Measurements from ENCODE around the gene FHAD1.
A peak's percentile ranks its signal among the peaks of the same experiment; 100 is the strongest.
"Not testable (repeated sequence)": the region's sequence is repeated elsewhere in the genome, so short reads cannot be mapped to it uniquely, and the experiment has no call there.

FHAD1 gene

DNA sequence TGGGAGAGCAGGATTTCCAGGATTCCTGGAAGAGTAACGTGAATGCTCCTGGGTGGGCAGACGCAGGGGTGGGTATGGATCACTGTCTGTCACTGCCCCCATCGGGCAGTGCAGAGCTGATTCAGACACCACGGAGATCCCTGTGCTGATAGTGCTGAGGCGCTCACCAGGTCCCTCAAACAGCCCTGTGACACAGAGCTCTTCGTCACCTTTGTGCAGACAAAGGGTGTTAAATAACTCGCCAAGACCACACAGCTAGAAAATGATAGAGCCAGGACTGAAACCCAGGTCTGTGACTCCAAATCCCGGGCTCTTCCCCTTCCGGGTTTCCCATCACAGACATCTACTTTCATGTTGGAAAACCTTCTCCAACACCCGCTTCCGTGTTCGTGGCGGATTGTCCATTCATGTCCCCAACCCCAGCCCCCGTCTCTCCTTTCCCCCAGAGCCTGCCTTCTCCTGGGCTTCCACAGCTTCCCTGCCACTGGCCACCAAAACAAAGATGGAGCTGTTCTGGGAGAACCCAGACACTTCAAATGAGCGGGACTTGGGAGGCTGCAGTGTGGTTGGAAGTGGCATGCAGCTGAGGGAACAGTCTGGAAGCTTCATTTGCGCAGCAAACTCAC lies 165.3 kb downstream of the FHAD1 start:
- no peak for DNase-seq

GRCh38 chr1:15412843-15413242 lies 165.8 kb downstream of the FHAD1 start:
- peak in 32 of 56 donors; percentile 7 to 61 (median 22) for DNase-seq

- no peak for DNase-seq
These were observed 166.8 kb downstream of the FHAD1 start for GRCh38 chr1:15413563-15414444.

DNA sequence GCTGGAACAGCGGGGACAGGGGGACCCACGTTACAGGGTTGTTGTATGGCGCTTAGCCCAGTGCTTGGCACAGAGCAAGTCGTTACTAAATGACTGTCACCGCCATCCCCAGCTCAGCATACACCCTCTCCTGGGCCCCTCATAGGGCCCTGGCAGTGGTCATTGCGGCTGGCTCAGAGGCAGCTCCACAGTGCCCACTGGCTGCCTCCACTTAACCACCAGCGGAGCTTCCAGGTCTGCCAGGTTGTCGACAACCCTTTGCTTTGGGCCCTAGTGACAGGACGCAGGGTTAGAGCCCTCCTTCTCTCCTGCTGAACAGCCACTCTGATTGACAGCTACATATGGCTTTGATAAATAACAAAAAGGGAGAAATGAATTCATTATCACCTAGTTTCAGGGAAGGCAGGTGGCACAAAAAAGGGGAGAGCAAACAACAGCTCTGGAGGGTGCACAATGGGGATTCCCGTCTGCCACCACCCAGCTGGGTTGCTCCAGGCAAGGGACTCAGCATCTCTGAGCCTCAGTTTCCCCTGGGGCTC lies 167.5 kb downstream of the FHAD1 start:
- DNase-seq, result no peak

DNA sequence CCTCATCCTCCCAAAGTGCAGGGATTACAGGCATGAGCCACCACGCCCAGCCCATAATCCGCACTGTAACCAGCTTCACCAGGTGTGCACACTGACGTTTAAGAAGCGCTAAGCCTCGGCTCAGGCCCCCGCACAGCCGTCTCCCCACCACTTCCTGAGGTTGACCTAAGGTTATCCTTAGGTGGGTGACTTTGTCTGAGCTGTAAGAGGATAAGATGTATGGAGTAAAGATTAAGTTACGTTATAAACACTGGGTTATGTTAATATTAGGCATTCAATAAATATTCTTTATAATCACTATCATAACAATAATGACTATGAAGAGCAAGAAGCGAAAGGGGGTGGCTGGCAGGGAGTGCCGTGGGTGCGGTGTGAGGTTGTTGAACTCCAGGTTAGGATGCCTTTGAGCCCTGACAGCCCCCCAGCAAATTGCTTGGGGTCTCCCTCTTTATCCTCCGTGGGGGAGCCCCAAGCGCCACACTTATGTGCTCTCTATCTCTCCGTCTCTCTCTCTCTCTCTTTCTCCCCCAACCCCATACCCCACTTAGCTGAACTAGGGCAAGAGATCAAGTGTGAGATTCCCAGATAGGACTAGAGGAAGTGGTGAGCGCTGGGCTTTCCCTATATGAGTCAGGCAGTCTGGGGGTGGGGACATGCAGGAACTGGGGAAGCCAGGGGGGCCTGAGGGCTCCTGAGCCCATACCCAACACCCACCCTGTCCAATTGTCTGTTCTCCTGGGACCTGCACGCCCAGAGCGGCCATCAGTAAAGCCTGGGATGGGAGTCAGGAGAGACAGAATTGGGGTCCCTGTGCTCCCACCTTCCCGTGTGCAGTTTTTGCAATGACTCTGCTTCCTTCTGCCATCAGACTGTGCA lies 170.3 kb downstream of the FHAD1 start:
- peak in 3 of 56 donors; percentile 13 to 19 (median 13) for DNase-seq

GRCh38 chr1:15418806-15419515 lies 171.9 kb downstream of the FHAD1 start:
- no peak for DNase-seq

- no peak for DNase-seq
These were observed 173.9 kb downstream of the FHAD1 start for GRCh38 chr1:15420853-15421465.

GRCh38 chr1:15422871-15423270 lies 175.8 kb downstream of the FHAD1 start:
- no peak for DNase-seq

DNA sequence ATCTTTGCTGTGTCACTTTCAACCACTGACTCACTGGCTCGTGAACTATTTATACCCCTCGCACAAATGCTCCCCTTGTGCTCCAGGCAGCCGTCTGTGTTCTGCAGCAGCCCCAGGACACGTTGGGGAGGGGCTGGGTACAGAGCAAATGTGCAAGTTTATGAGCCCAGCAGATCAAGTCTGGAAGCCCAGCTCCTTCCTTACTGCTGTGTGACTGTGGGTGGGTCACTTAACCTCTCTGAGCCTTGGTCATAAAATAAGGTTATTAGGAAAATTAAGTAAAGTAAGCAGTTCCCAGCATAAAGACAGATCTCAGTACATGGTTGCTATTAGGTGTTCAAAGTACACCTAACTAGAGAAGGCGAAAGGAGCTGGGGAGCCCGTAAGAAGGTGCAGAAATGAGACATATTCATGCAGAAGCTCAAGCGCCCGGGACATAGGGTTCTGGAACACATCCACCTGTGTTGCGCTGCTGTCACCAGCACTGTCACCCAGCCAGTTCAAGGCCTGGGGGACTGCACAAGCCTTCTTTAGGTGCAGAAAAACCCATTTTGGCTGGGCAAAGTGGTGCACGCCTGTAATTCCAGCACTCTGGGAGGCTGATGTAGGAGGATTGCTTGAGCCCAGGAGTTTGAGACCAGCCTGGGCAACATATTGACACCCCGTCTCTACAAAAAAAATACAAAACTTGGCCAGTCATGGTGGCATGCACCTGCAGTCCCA lies 176.5 kb downstream of the FHAD1 start:
- no peak for DNase-seq

- DNase-seq, result no peak
These were observed 177.2 kb downstream of the FHAD1 start for GRCh38 chr1:15424146-15424667.

DNA sequence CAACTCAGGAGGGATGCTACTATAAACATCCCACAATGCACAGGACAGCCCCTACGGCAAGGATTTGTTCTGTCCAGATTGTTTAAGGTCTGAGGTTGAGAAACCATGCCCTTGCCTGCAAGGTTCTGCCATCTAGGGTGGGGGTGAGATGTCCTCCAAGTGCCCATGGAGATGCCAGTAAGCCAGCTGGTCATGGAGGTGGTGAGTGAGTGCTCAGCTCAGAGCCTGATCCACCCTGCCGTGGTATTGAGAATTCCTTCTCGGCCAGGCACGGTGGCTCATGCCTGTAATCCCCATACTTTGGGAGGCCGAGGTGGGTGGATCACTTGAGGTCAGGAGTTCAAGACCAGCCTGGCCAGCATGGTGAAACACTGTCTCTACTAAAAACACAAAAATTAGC lies 178.0 kb downstream of the FHAD1 start:
- no peak for DNase-seq

DNA sequence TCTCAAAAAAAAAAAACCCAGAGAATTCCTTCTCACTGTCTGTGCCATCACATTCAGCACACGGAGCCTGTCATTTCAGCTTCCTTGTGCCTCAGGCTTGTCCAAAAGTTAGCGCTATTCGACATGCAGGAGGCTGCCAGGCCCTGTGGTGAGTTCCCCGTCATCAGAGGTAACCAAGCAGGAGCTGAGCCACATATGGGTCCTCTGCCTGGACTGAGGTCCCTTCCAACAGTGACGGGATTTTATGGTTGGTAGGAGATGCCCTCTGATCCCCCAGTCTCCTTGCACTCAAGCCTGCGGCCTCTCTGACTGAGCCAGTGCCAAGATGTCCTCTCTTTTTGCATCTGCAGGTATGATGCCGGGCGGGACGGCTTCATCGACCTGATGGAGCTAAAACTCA lies 178.5 kb downstream of the FHAD1 start:
- DNase-seq, result no peak

- DNase-seq, result no peak
These were observed 178.9 kb downstream of the FHAD1 start for GRCh38 chr1:15425958-15426357.

DNA sequence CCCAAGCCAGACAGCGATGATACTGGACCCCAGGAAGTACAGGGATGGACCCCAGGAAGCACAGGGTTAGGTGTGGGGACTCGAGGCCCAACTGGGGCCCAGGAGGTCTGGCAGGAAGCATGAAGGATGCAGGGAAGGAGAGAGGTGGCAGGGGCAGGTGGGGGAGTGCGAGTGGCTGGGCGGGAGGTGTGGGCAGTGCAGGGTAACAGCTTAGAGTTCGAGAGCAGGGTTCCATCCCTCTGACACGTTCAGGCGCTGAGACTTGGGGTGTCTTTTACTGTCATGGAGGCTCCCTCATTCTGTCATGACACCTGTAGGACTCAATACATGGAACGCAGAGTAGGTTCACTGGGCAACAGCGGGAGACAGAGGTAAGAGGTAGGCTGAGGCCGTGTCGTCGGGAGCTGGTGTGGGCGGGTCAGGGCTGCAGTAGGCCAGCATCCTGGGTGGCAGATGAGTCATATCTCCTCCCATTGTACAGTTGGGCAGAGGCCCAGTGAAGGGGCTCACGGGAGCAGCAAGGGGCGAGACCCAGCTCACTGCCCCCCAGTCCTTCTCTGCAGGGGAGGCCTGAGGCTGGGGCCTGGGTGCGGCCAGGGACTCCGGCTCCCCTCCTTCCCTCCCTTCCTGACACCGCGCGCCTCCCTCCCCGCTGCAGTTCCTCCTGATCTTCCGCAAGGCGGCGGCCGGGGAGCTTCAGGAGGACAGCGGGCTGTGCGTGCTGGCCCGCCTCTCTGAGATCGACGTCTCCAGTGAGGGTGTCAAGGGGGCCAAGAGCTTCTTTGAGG lies 179.7 kb downstream of the FHAD1 start:
- DNase-seq, result peak in 1 of 56 donors; percentile 15

GRCh38 chr1:15427280-15427666 lies 180.2 kb downstream of the FHAD1 start:
- DNase-seq, result no peak

DNA sequence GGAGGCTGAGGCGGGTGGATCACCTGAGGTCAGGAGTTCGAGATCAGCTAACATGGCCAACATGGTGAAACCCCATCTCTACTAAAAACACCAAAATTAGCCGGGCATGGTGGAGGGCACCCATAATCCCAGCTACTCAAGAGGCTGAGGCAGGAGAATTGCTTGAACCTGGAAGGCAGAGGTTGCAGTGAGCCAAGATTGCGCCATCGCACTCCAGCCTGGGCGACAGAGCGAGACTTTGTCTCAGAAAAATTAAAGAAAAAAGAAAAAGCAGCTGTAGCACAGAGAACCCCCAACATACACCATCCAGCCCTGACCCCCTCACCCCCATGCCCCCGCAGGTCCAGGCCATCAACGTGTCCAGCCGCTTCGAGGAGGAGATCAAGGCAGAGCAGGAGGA lies 181.2 kb downstream of the FHAD1 start:
- DNase-seq, result not testable (repeated sequence)

- DNase-seq, result no peak
These were observed 181.9 kb downstream of the FHAD1 start for GRCh38 chr1:15428815-15429435.

DNA sequence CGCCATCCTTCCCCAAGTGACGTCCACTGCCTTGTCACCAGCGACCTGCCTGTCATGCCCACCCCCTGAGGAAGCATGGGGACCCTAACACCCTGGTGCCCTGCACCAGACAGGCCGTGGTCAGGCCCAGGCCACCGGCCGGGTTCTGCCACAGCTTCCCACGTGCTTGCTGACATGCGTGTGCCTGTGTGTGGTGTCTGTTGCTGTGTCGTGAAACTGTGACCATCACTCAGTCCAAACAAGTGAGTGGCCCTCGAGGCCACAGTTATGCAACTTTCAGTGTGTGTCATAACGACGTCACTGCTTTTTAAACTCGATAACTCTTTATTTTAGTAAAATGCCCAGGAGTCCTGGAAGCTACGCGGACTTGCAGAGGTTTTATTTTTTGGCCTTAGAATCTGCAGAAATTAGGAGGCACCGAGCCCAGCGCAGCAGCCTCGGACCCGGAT lies 182.7 kb downstream of the FHAD1 start:
- no peak for DNase-seq

Measured in nucleus accumbens (tissue), 56 donors.